Astrocyte of the cerebellum (primary cell): ENCODE results near the gene ZNF205.

Source experiments
- DNase-seq: peaks from one replicate; pipeline ENCODE4 v3.0.0-alpha.2; 2011; ENCODE audit warnings: low read depth
- H3K4me3 ChIP-seq: 2 replicates; pipeline ENCODE4 v1.5.1; 2011; ENCODE audit warnings: mild to moderate bottlenecking, low read depth, low read length, moderate library complexity
- in situ Hi-C: cut with HindIII; loops from 2 replicates; pipeline ENCODE4 v1.10.0; 2017; ENCODE audit warnings: low sequenced_read_pairs
- TF ChIP-seq, protein P1 (sequence below): IDR thresholded peaks from 2 replicates; pipeline ENCODE4 v1.5.1; 2012; ENCODE audit warnings: low read length, low read depth, moderate library complexity, mild to moderate bottlenecking; ENCODE audit errors: missing control alignments

The ZNF205 gene

DNA sequence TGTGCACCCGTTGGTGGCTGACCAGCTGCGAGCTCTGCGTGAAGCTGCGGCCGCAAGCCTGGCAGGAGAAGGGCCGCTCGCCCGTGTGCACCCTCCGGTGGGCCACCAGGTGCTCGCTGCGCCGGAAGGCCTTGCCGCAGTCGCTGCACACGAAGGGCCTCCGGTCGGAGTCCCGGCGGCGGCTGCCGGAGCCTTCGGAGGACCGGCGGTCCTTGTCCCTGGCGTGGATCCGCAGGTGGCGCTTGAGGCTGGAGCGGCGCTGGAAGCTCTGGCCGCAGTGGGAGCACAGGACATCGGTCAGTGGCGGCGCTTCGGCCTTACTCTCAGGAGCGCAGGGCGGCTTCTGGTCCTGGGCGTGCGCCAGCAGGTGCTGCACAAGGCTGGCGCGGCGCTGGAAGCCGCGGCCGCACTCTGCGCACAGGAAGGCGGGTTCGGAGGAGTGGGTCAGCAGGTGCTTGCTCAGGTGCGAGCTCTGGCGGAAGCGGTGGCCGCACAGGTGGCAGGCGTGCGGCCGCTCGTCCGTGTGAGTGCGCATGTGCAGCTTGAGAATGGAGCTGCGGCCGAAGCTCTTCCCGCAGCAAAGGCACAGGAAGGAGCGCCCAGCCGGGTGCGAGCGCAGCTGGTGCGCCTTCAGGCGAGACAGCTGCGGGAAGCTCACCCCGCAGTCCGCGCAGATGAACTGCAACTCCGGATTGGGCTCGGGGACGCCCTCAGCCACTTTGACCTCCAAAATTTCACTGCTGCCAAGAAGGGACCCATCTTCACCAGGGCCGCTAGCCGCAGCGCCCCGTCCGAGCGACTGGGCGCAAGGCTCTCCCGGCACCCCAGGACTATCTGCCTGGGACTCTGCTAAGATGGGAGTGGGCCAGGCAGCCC lies 22.4 kb upstream of the ZNF205 start:
- no peak overlapping the region for H3K4me3 ChIP-seq
- in situ Hi-C loops: no loop called here
- TF ChIP-seq, protein P1, sequence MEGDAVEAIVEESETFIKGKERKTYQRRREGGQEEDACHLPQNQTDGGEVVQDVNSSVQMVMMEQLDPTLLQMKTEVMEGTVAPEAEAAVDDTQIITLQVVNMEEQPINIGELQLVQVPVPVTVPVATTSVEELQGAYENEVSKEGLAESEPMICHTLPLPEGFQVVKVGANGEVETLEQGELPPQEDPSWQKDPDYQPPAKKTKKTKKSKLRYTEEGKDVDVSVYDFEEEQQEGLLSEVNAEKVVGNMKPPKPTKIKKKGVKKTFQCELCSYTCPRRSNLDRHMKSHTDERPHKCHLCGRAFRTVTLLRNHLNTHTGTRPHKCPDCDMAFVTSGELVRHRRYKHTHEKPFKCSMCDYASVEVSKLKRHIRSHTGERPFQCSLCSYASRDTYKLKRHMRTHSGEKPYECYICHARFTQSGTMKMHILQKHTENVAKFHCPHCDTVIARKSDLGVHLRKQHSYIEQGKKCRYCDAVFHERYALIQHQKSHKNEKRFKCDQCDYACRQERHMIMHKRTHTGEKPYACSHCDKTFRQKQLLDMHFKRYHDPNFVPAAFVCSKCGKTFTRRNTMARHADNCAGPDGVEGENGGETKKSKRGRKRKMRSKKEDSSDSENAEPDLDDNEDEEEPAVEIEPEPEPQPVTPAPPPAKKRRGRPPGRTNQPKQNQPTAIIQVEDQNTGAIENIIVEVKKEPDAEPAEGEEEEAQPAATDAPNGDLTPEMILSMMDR: no peak
- no peak for DNase-seq

DNA sequence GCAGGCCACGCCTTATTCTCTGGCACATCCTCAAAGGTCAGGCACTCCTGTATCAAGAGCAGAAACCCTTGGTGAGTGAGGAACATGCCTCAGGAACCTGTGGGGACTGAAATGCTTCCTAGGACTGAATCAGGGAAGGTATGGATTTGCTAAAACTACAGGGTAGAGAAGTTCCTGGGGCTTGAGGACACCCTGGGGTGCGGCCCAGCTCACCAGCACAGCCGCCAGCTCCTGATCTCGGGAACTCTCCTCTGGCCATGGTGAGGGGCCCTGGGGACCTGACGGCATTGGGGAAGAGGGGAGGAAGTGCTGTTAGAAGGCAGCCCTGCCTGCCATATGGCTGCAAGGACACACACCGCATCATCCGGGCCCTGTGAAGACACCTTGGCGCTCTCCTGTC lies 20.8 kb upstream of the ZNF205 start:
- DNase-seq: no peak
- no peak overlapping the region for H3K4me3 ChIP-seq
- in situ Hi-C loops: no loop called here
- TF ChIP-seq, protein P1: no peak

DNA sequence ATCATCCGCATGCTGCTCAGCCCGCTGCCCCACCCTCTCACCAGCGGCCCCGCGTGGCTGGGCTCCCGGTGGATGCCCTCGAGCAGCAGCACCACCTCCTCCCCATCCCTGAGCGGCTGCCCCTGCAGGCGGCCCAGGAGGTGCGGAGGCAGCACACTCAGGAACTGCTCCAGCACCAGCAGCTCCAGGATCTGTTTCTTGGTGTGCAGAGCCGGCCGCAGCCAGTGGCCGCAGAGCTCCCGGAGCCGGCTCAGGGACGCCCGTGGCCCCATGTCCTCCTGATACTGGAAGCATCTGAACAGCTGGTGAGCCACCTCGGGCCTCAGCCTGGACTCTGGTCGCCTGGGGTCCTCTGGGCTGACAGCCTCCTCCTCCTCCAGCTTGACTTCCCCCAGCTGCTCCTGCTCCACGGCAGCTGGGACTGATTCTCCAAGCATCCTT lies 19.9 kb upstream of the ZNF205 start:
- H3K4me3 ChIP-seq: no peak overlapping the region
- TF ChIP-seq, protein P1: no peak

DNA sequence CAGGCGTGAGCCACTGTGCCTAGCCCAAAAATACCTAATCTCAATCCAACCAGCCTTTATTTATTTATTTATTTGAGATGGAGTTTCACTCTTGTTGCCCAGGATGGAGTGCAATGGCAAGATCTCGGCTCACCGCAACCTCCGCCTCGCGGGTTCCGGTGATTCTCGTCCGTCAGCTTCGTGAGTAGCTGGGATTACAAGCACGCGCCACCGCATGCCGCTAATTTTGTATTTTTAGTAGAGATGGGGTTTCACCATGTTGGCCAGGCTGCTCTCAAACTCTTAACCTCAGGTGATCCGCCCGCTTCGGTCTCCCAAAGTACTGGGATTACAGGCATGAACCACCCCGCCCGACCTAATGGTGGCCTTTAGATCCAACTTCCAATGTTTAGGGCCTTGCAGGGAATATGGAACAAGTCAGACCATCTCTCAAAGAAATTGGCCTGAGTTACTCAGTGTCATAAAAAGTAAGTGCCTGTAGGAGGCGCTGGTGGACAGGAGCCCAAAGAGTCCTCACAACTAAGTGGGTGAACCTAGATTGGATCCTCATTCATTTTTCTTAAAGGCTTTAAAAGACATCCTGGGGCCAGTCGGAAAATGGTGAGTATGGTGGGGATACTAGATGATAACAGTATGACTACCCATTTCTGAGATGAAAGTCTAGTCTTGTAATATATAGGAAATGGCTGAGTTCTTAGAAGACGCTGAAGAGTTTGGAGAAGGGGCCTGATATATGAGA lies 17.9 kb upstream of the ZNF205 start:
- H3K4me3 ChIP-seq: no peak overlapping the region
- in situ Hi-C loops: loop anchor here (5.0 kb wide), 1 partner anchor 32 kb away; no protein-coding TSS in a partner anchor
- DNase-seq: no peak
- TF ChIP-seq, protein P1: peak; percentile 52

More for the DNA sequence above, 19.9 kb upstream of the ZNF205 start:
- DNase-seq: no peak
- in situ Hi-C loops: no loop called here

DNA sequence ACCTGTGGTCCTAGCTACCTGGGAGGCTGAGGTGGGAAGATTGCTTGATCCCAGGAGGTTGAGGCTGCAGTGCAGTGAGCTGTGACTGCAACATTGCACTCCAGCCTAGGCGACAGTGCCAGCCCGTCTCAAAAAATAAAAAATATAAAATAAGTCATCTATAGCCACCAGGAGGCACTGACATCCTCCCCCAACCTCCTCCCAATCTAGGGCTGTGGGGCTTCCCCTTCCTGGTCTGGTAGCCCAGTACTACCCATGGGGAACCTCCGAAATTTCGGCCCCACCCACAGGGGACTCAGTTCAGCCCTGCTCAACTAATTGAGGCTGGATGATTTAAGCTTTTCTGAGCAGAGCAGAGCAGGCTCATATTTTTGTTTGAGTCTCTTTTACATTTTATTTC lies 16.5 kb upstream of the ZNF205 start:
- H3K4me3 ChIP-seq: no peak overlapping the region
- TF ChIP-seq, protein P1: peak; percentile 25
- in situ Hi-C loops: loop anchor here (5.0 kb wide), 1 partner anchor 34 kb away; no protein-coding TSS in a partner anchor
- no peak for DNase-seq

DNA sequence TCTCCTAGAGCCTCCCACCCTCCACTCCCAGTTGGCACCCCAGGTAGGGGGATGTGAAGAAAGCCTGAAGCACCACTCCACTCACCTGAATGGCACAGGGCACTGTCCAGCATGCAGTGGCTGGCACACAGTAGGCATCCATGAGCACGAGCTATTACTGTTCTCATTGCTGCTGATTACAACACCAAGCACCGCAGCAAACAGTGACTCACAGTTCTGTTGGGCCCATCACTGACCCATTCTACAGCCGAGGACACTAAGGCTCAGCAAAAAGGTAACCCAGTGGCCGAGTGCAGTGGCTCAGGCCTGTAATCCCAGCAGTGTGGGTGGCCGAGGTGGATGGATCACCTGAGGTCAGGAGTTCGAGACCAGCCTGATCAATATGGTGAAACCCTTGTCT lies 16.0 kb upstream of the ZNF205 start:
- TF ChIP-seq, protein P1: no peak
- no peak for DNase-seq
- no peak overlapping the region for H3K4me3 ChIP-seq
- in situ Hi-C loops: loop anchor here (5.0 kb wide), 1 partner anchor 34 kb away; no protein-coding TSS in a partner anchor
